ENCODE results near the gene PRDM9.
"Not testable (repeated sequence)": the region's sequence is repeated elsewhere in the genome, so short reads cannot be mapped to it uniquely, and the experiment has no call there.

- not testable (repeated sequence) for TF ChIP-seq CTCF (IDR thresholded peaks at IDR 0.05; ENCODE audit: extremely low read depth in 1 of 2, insufficient read depth in 1 of 2, low read depth in 1 of 2, low read length in 2 of 2); EZH2 (IDR thresholded peaks at IDR 0.05; ENCODE audit: borderline replicate concordance, low read depth, low read length, severe bottlenecking)
Observed at GRCh38 chr5:23510434-23510833, 3.0 kb downstream of the PRDM9 start.
